H9 (cell line): ENCODE measurements around the gene HOOK2. TPM values are rescaled to one million over a fixed set of nuclear protein-coding genes. Genes with fewer than 3 reads are reported as not detected.
"Not testable (repeated sequence)": the region's sequence is repeated elsewhere in the genome, so short reads cannot be mapped to it uniquely, and the experiment has no call there.

Experiments used
- DNase-seq: peaks from one replicate; pipeline ENCODE4 v3.0.0-alpha.2; 2017
- H2AFZ ChIP-seq: one replicate; pipeline ENCODE4 v1.6.1; 2013; ENCODE audit warnings: mild to moderate bottlenecking, low read length, control low read depth, moderate library complexity
- H2AK5ac ChIP-seq: 2 replicates; pipeline ENCODE4 v1.6.1; 2013; ENCODE audit warnings: low read length, control low read depth, mixed read lengths; ENCODE audit not compliant: insufficient read length
- H2BK120ac ChIP-seq: one replicate; pipeline ENCODE4 v1.6.1; 2013; ENCODE audit warnings: low read depth, mild to moderate bottlenecking, low read length, control low read depth, inconsistent platforms; ENCODE audit not compliant: poor library complexity, severe bottlenecking
- H2BK12ac ChIP-seq: 2 replicates; pipeline ENCODE4 v1.6.1; 2013; ENCODE audit warnings: low read length, control low read depth, mixed read lengths, low read depth; ENCODE audit not compliant: insufficient read length
- H2BK15ac ChIP-seq: 2 replicates; pipeline ENCODE4 v1.6.1; 2013; ENCODE audit warnings: low read depth, low read length, control low read depth
- H2BK20ac ChIP-seq: one replicate; pipeline ENCODE4 v1.6.1; 2013; ENCODE audit warnings: low read depth, mild to moderate bottlenecking, low read length, control low read depth, inconsistent platforms; ENCODE audit not compliant: poor library complexity, severe bottlenecking
- H2BK5ac ChIP-seq: 2 replicates; pipeline ENCODE4 v1.6.1; 2013; ENCODE audit warnings: low read length, control low read depth, mixed read lengths; ENCODE audit not compliant: insufficient read length
- H3K14ac ChIP-seq: 2 replicates; pipeline ENCODE4 v1.6.1; 2013; ENCODE audit warnings: low read length, control low read depth; ENCODE audit not compliant: insufficient read depth
- H3K18ac ChIP-seq: 2 replicates; pipeline ENCODE4 v1.6.1; 2013; ENCODE audit warnings: low read depth, mild to moderate bottlenecking, mixed read lengths, low read length, control low read depth; ENCODE audit not compliant: insufficient read length
- H3K23ac ChIP-seq: 2 replicates; pipeline ENCODE4 v1.6.1; 2013; ENCODE audit warnings: low read length, control low read depth, mixed read lengths, low read depth; ENCODE audit not compliant: insufficient read length
- H3K23me2 ChIP-seq: 2 replicates; pipeline ENCODE4 v1.6.1; 2013; ENCODE audit warnings: low read depth, mild to moderate bottlenecking, mixed read lengths, low read length, control low read depth; ENCODE audit not compliant: insufficient read length, poor library complexity, severe bottlenecking
- H3K27ac ChIP-seq: 2 replicates; pipeline ENCODE4 v1.5.1; 2013; ENCODE audit warnings: low read length, control low read depth, mixed read lengths, low read depth; ENCODE audit not compliant: insufficient read length
- H3K27me3 ChIP-seq: 2 replicates; pipeline ENCODE4 v1.6.1; 2013; ENCODE audit warnings: low read length, control low read depth, inconsistent platforms; ENCODE audit not compliant: insufficient read depth
- H3K4ac ChIP-seq: 2 replicates; pipeline ENCODE4 v1.6.1; 2013; ENCODE audit warnings: low read depth, mild to moderate bottlenecking, control low read depth, inconsistent platforms, low read length, moderate library complexity
- H3K4me1 ChIP-seq: 2 replicates; pipeline ENCODE4 v1.6.1; 2013; ENCODE audit warnings: low read length, control low read depth, inconsistent platforms; ENCODE audit not compliant: insufficient read depth
- H3K4me2 ChIP-seq: 2 replicates; pipeline ENCODE4 v1.6.1; 2013; ENCODE audit warnings: low read length, control low read depth, mixed read lengths; ENCODE audit not compliant: insufficient read length, insufficient read depth
- H3K56ac ChIP-seq: 2 replicates; pipeline ENCODE4 v1.6.1; 2013; ENCODE audit warnings: low read depth, mild to moderate bottlenecking, mixed read lengths, low read length, control low read depth; ENCODE audit not compliant: insufficient read length
- H3K79me1 ChIP-seq: 2 replicates; pipeline ENCODE4 v1.6.1; 2013; ENCODE audit warnings: low read depth, mild to moderate bottlenecking, moderate library complexity, low read length, control low read depth, inconsistent platforms; ENCODE audit not compliant: insufficient read depth, poor library complexity, severe bottlenecking
- H3K79me2 ChIP-seq: 2 replicates; pipeline ENCODE4 v1.6.1; 2013; ENCODE audit warnings: low read length, control low read depth, inconsistent platforms; ENCODE audit not compliant: insufficient read depth
- H3K9ac ChIP-seq: 2 replicates; pipeline ENCODE4 v1.6.1; 2013; ENCODE audit warnings: low read length, control low read depth, mixed read lengths; ENCODE audit not compliant: insufficient read length; ENCODE audit errors: extremely low read depth
- H3K9me3 ChIP-seq: one replicate; pipeline ENCODE4 v1.6.1; 2013; ENCODE audit warnings: low read depth, low read length, inconsistent platforms; ENCODE audit not compliant: control insufficient read depth
- H3T11ph ChIP-seq: one replicate; pipeline ENCODE4 v1.6.1; 2013; ENCODE audit warnings: mild to moderate bottlenecking, low read length, control low read depth, inconsistent platforms
- H4K20me1 ChIP-seq: one replicate; pipeline ENCODE4 v1.6.1; 2013; ENCODE audit not compliant: control insufficient read depth, insufficient read length, insufficient read depth
- H4K5ac ChIP-seq: 2 replicates; pipeline ENCODE4 v1.6.1; 2013; ENCODE audit warnings: low read depth, mild to moderate bottlenecking, mixed read lengths, low read length, control low read depth; ENCODE audit not compliant: insufficient read length
- H4K8ac ChIP-seq: replicated peaks from 2 replicates; pipeline ENCODE4 v1.6.1; 2013; ENCODE audit warnings: low read length, control low read depth, mixed read lengths, low read depth; ENCODE audit not compliant: insufficient read length
- H4K91ac ChIP-seq: 2 replicates; pipeline ENCODE4 v1.6.1; 2013; ENCODE audit warnings: low read depth, mild to moderate bottlenecking, moderate library complexity, mixed read lengths, low read length, control low read depth; ENCODE audit not compliant: insufficient read length
- H3K27ac Mint-ChIP-seq, 3 experiments: 2 replicates in 2 of 3; 3 replicates in 1 of 3; pipeline ENCODE4 v1.8.0; 2020 to 2021; ENCODE audit warnings: mixed read lengths in 3 of 3, mild to moderate bottlenecking in 1 of 3, moderate library complexity in 1 of 3
- H3K27me3 Mint-ChIP-seq: 2 replicates; pipeline ENCODE4 v1.8.0; 2021; ENCODE audit warnings: low read depth, mild to moderate bottlenecking, moderate library complexity, mixed read lengths
- H3K36me3 Mint-ChIP-seq, 3 experiments: 2 replicates in 2 of 3; 3 replicates in 1 of 3; pipeline ENCODE4 v1.8.0; 2020 to 2021; ENCODE audit warnings: low read depth in 3 of 3, mixed read lengths in 3 of 3; ENCODE audit not compliant: insufficient read depth in 1 of 3
- H3K4me1 Mint-ChIP-seq, 2 experiments: 2 replicates each; pipeline ENCODE4 v1.8.0; 2020; ENCODE audit warnings: mixed read lengths in 2 of 2
- H3K4me3 Mint-ChIP-seq, 2 experiments: 2 replicates in 1 of 2; 3 replicates in 1 of 2; pipeline ENCODE4 v1.8.0; 2020 to 2021; ENCODE audit warnings: mild to moderate bottlenecking in 2 of 2, mixed read lengths in 2 of 2, moderate library complexity in 1 of 2
- H3K9me3 Mint-ChIP-seq, 2 experiments: 2 replicates in 1 of 2; 3 replicates in 1 of 2; pipeline ENCODE4 v1.8.0; 2020; ENCODE audit warnings: mild to moderate bottlenecking in 2 of 2, mixed read lengths in 2 of 2, moderate library complexity in 1 of 2
- WGBS: extraction: QIAGEN DNeasy Blood & Tissue Kit; methylation state at CpG from one replicate; pipeline ENCODE4 v1.1.7; 2013; ENCODE audit warnings: missing lambda C conversion rate, low lambda C conversion rate, mixed read lengths; ENCODE audit not compliant: insufficient read length; ENCODE audit errors: extremely low coverage; 5-methylcytosine and 5-hydroxymethylcytosine counted together
- total RNA-seq: library from RNA; stranded (reverse); gene quantifications from 2 replicates; pipeline ENCODE4 v1.2.1, GENCODE V29; 2021

HOOK2 gene
- total RNA-seq, 1 experiment from 2014 or later: 64.7 TPM

DNA sequence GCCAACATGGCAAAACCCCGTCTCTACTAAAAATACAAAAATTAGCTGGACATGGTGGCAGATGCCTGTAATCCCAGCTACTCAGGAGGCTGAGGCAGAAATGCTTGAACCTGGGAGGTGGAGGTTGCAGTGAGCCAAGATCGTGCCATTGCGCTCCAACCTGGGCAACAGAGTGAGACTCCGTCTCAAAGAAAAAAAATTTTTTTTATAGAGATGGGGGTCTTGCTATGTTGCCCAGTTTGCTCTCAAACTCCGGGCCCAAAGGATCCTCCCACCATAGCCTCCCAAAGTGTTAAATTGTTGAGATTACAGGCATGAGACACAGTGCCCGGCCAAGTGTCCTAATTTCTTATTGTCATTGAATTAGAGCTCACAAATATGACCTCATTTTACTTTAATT, 41.8 kb upstream of the HOOK2 start:
- not testable (repeated sequence) for H2AFZ ChIP-seq, H3K27ac ChIP-seq, H3K4me1 Mint-ChIP-seq, H3K23me2 ChIP-seq, H3K79me2 ChIP-seq, H4K91ac ChIP-seq, H3K23ac ChIP-seq, H3K18ac ChIP-seq, H3K4me2 ChIP-seq, H3K14ac ChIP-seq, H3K27me3 ChIP-seq, H2BK5ac ChIP-seq, H3K4me3 Mint-ChIP-seq, H2AK5ac ChIP-seq, H2BK15ac ChIP-seq, H3K27me3 Mint-ChIP-seq, H3K9me3 Mint-ChIP-seq, H3K4ac ChIP-seq, H2BK120ac ChIP-seq, H3K4me1 ChIP-seq, H3K9me3 ChIP-seq, H3K9ac ChIP-seq, H3K79me1 ChIP-seq, H2BK12ac ChIP-seq, H3K27ac Mint-ChIP-seq, H4K5ac ChIP-seq, H2BK20ac ChIP-seq, H3T11ph ChIP-seq, H4K8ac ChIP-seq, H4K20me1 ChIP-seq, H3K56ac ChIP-seq, DNase-seq
- H3K36me3 Mint-ChIP-seq: peaks cover 21 to 32% (median 30%) of the 10 kb centered on the region in 3 experiments; a peak in 6 of 7 replicates
- no CpG with 5 or more reads among the region's 6 CpGs for WGBS
